GM18867 (cell line): ENCODE data around the gene FOXD3.

Source experiments
- ATAC-seq: cut with Tn5 transposase; IDR thresholded peaks from one replicate; pipeline ENCODE4 v1.9.1; 2021; ENCODE audit warnings: mild to moderate bottlenecking, moderate library complexity; ENCODE audit not compliant: unreplicated experiment

The FOXD3 gene

GRCh38 chr1:63320022-63320721, 2.2 kb upstream of the FOXD3 start:
- ATAC-seq: no peak

DNA sequence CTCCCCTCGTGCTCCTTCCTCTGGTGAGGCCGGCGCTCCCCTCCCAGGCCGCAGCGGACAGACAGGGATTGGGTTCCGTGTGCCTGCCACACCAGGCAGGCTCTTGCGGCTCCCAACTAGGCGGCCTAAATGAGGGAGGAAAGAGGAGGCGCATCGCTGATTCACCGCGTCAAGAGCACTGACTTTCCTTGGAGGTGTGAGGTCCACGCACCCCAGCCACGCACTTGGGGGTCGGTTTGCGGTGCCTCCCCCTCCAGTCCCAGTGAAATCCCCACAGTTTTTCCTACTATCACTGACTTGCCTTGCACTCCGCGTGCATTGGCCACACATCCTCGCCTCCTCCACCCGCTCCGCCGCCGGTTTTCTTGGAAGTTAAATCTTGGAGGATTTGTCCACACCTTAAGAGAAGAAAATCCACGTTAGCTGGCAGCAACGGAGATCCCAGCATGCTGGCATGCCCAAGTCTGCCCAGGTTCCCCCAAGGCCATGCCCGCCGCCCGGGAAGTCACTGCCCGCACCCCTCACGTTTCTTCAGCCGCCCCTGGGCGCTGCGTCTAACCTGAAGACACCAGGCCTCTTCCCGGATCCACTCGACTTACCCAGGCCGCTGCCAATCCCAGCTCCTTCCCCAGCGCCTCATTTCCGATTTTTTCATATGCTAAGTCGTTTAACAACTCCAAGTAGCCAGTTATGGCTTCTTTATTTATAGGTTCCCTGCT, 1.1 kb upstream of the FOXD3 start:
- ATAC-seq: no peak

DNA sequence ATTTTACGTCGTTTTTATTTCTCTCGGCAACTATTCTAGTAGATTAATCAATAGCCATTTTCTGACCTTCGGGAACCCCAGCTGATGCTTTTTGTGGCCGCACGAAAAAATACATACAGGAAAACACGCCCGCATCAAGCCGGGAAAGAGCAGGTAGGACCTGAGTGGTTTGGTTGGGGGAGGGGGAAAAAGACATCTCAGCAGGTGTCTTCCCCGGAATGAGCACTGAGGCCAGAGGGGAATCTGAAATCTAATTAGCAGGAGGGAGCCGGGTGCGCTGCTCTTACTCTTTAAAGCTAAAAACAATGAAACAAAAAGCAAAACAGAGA, 618 bp upstream of the FOXD3 start:
- ATAC-seq: no peak

DNA sequence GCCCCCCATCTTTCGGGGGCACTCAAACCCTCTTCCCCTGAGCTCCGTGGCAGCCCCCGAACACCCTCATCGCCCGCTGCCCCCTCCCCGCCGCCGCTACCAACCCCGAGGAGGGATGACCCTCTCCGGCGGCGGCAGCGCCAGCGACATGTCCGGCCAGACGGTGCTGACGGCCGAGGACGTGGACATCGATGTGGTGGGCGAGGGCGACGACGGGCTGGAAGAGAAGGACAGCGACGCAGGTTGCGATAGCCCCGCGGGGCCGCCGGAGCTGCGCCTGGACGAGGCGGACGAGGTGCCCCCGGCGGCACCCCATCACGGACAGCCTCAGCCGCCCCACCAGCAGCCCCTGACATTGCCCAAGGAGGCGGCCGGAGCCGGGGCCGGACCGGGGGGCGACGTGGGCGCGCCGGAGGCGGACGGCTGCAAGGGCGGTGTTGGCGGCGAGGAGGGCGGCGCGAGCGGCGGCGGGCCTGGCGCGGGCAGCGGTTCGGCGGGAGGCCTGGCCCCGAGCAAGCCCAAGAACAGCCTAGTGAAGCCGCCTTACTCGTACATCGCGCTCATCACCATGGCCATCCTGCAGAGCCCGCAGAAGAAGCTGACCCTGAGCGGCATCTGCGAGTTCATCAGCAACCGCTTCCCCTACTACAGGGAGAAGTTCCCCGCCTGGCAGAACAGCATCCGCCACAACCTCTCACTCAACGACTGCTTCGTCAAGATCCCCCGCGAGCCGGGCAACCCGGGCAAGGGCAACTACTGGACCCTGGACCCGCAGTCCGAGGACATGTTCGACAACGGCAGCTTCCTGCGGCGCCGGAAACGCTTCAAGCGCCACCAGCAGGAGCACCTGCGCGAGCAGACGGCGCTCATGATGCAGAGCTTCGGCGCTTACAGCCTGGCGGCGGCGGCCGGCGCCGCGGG, 837 bp downstream of the FOXD3 start:
- ATAC-seq: no peak

DNA sequence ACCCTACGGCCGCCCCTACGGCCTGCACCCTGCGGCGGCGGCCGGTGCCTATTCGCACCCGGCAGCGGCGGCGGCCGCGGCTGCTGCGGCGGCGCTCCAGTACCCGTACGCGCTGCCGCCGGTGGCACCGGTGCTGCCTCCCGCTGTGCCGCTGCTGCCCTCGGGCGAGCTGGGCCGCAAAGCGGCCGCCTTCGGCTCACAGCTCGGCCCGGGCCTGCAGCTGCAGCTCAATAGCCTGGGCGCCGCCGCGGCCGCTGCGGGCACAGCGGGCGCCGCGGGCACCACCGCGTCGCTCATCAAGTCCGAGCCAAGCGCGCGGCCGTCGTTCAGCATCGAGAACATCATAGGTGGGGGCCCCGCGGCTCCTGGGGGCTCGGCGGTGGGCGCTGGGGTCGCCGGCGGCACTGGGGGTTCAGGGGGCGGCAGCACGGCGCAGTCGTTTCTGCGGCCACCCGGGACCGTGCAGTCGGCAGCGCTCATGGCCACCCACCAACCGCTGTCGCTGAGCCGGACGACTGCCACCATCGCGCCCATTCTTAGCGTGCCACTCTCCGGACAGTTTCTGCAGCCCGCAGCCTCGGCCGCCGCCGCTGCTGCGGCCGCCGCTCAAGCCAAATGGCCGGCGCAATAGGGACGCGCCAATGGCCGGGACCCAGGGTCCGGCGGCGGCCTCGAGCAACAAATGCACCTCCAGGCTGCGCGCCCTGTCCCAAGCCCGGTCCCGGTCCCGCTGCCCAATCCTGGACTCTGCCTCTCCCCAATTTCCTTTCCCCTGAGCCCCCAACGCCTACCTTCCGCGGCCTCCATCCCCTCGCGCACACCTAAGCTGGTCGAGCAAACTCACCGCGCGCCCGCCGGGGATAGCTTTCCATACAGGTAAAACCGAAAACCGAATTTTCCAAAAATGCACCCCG, 1.8 kb downstream of the FOXD3 start:
- no peak for ATAC-seq

DNA sequence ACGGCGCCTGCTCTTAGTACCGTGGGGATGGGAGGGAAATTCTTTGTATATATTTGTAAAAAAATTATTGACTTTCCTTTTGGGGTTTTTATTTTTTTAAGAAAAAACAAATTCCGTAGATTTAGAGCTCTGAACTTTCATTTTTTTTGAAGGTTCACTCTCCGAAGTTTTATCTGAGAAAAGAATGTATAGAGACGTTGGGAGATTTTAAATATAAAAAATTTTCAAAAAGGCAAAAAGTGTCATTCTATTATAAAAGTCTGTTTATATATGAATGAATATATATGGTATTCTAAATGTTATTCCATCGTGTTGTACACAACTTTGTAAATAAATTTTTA, 2.4 kb downstream of the FOXD3 start:
- ATAC-seq: no peak

DNA sequence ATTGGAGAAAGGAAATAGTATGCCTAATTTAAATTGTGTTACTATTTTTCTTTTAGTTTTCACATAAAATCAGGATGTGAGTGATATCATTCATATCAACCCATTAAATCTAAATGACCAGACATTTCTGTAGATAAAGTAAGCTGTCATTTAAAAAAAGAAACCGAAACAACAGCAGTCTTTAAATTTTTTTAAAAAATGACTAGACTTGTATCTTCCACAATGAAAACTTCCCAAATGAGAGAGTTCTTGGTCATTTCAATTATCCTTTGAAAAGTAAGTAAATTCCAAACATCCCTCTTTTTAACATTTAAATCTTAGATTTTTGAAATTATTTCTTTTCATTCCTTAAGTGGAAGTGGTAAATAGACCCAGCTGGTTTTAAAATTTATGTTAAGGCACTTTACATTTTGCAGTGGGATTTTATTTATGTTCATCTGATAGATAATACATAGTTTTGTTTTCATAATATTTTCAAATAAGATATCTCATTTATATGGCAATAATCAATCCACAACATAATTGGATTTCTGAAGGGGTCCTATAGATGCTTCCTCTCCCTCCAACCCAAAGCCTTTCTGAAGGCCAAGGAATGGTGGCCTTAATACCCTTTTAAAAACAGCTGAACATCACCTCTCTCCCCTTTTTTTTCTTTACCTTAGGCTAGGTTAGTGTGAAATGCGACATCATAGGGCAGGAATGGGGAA, 3.1 kb downstream of the FOXD3 start:
- ATAC-seq: no peak

GRCh38 chr1:63326106-63326472, 3.7 kb downstream of the FOXD3 start:
- ATAC-seq: no peak

GRCh38 chr1:63326473-63327380, 4.4 kb downstream of the FOXD3 start:
- ATAC-seq: no peak

DNA sequence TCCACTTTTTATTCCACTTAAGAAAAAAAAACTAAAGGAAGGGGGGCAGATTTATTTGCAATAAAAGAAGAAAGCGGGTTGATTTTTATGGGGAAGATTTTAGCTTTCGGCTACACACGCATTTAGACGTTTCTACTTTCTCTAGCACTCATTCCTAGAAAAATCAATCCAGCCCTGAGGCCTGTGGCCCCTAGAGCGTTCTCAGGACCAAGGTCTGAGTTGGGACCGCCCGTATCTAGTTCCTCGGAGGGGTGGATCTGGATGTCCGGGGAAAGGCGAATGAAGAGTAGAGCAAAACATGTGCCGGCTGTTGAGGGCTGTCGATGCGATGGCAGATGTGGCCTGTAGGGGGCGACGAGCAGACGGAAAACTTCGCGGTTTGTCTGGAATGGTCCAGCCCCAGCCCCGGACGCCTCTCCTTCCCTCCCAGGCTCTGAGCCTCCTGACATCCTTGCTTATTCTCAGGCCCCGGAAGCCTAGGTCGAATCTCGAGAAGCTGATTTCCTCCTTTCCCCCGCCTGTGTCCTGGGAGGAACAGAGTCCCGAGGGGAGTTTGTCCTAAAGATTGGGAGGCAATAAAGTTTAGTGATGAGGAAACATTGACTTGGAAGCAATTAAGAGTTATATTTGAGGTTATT, 5.2 kb downstream of the FOXD3 start:
- peak; percentile 58 for ATAC-seq

DNA sequence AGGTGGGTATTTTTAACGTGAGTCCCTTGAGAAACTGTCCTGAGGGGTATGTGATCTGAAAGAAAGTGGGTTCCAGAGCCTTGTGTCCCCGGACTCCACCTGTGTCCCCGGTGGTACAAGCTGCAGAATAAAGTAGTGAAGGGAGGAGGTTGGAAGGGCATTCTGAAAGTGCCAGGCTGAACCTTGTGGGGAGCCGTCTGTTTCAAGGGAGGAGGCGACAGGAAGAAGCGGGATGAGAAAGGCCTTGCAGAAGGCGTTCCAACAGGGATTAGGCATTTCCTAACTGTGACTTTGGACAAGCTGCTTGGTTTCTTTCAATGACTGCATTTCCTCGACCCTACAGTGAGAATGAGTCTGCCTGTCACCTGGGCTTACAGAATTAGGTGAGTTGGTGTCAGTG, 5.8 kb downstream of the FOXD3 start:
- ATAC-seq: no peak

GRCh38 chr1:63328781-63329180, 6.4 kb downstream of the FOXD3 start:
- ATAC-seq: no peak

DNA sequence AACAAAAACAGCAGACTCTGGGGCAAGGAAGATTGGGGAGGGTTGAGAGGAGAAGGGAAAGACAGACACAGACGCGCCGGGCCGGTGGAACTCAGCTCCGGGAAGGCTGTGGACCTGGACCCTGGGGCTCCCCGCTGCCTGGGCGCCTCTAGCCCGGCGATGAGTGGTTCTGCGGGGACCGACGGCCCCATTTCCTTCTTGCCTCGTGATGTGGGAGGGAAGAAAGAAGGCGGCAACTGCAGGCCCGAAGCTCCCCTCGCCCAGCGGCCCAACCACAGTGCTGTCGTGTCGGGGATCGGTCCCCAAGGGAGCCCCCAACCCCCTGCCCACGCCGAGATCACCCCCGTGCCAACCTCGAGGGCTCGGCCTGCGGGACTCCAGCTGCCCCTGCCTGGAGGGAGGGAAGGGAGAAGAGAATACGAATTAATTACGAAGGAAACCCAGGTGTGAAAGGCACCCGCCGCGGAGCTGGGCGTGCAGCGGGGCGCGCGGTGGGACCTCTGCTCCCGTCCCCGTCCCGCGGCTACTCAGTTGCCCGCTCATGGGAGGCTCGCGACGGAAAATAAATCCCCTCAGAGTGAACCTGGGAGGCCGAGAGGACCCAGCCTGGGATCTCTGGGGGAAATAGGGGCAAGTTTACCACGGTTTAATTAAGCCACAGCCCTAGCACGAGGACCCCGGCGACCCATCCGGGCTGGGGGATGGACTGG, 7.4 kb downstream of the FOXD3 start:
- no peak for ATAC-seq

- ATAC-seq: no peak
Measured at GRCh38 chr1:63330331-63330916, 8.1 kb downstream of the FOXD3 start.

- ATAC-seq: no peak
Measured at GRCh38 chr1:63342402-63342801, 20.0 kb downstream of the FOXD3 start.

DNA sequence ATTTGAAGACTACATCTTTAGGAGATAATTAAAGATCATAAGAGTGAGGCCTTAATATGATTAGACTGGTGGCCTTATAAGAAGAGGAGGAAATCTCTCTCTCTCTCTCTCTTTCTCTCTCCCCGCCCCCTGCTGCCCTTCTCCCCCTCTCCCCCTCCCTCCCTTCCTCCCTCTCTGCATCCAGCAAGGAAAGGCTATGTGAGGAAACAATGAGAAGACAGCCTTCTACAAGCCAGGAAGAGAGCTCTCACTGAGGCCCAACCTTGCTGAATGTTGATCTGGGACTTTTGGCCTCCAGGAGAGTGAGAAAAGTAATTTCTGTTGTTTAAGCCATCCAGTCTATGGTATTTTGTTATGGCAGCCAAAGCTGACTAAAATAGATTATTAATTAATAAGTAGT, 21.6 kb downstream of the FOXD3 start:
- ATAC-seq: no peak

DNA sequence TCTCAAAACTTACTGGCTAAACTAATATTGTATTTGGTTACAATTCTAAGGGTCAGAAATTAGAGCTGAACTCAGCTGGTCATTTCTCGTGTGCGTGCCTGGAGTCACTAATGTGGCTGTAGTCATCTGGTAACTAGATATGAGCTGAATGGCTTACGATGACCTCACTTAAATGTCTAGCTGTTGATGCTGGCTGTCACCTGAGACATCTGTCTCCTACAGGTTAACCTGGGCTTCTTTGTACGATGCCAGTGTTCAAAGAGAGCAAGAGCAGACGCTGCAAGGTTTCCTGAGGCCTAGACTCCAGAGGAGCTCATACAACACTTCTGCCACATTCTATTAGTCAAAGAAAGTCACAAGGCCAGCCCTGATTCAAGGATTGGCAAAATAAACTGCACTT, 28.0 kb downstream of the FOXD3 start:
- no peak for ATAC-seq

DNA sequence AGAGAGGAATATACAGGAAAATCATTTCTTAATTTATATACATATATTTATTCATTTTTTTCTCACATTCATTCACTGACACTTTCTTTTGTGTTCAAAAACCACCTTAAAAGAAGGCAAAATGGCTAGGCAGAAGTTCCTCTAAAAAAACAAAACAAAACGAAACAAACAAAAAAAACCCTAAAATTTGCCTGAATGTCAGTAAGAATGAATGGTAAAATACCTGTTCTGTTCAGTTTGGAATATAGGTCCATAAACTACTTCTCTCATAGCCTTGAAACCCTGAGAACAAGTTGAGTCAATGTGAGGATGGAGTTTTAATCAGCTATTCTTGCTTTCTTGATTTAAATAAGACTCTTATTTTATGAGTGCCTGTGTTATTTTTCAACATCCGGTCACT, 30.4 kb downstream of the FOXD3 start:
- ATAC-seq: no peak
